IPS-NIHi7 (cell line): ENCODE data around the gene CEP85L.

Source experiments
- DNase-seq: peaks from one replicate; pipeline ENCODE4 v3.0.0; 2012; ENCODE audit warnings: mixed read lengths; ENCODE audit errors: extremely low spot score

CEP85L gene

GRCh38 chr6:118651282-118652050, at the start of gene CEP85L:
TSS of gene CEP85L (minus strand) at chr6:118651591. CDS start at chr6:118651269, 322 bp downstream.
- DNase-seq: peak; percentile 96

DNA sequence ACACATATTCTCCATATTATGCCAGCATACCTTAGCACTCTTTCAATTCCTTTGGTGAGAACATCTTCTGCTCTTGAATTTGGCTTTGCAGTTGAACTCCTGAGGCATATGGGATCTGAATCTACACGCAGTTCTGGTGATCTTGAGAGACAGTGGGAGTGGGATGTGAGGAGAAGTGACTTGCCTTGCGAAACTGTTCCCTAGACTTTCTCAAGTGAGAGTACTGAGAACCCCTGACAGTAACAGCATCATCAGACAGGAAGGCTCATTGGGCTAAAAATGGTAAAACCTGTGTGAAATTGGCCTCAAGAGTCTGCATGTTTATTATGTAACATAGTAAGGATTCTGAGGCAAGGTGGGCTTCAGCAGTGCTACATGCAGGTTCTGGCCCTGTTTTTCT, 49.1 kb upstream of the CEP85L start:
- no peak for DNase-seq

DNA sequence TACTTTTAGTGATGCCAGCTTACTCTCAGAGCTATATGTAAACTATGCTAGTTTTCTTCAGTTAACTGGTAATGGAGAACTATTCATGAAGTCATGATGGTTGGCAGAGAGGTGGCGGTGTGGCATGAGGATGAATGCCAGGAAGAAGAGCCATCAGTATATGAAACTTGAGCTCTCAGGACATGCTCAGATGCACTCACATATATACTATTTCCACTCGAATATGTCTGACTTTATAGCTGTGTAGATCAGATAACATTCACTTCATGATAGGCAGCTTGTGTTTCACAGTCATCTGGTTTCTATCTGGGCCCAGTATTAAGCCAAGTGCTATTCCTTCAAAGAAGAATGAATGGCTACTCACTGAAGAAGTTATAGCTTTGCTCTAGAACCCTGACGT, 46.2 kb upstream of the CEP85L start:
- DNase-seq: no peak

- DNase-seq: no peak
Measured at GRCh38 chr6:118696271-118696670, 44.9 kb upstream of the CEP85L start.

DNA sequence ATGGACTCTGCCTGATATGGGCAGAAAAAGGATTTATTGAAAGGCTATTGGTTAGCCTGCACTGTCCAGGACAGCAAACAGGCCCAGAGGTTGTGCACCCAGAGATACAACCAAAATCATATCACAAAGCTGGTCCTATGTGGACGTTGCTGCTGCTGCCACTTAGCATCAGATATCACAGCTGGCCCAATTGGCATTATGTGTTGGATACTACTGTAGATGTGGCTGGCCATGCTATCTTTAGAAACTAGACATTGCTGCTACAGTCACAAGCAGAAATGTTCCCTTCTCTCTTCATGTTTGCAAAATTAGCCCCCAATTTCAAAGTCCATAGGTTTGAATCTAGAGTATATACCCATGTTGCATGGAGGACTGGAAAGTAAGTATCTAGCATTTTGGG, 42.2 kb upstream of the CEP85L start:
- no peak for DNase-seq

GRCh38 chr6:118685823-118686449, 34.5 kb upstream of the CEP85L start:
- DNase-seq: peak; percentile 24

- no peak for DNase-seq
Measured at GRCh38 chr6:118683881-118684872, 32.8 kb upstream of the CEP85L start.

GRCh38 chr6:118680452-118681095, 29.2 kb upstream of the CEP85L start:
- no peak for DNase-seq

DNA sequence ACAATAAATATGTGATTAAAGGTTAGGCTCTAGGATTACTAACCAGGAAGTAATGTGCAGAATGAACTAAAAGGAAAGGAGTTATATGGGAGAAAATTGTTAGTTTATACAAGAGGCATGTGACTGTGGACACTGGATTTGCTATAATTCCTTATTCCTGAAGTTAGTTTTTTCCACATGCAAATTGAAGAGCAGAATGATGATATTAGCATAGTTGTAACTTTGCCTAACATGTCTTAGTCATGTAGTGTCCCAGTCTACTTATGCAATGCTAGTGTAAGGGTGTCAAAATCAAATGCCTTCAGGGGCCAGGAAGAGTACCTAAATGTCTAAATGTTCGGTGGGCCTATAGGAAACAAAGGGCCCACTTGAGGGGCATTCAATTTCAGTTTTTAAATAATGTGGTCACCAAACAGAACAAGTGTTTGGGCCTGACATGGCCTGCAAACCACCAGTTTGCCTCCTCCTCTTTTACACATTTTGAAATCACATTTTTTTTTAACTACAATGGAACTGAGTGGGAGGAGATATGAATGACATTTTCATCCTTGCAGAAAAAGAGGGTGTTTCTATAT, 28.0 kb upstream of the CEP85L start:
- DNase-seq: no peak

DNA sequence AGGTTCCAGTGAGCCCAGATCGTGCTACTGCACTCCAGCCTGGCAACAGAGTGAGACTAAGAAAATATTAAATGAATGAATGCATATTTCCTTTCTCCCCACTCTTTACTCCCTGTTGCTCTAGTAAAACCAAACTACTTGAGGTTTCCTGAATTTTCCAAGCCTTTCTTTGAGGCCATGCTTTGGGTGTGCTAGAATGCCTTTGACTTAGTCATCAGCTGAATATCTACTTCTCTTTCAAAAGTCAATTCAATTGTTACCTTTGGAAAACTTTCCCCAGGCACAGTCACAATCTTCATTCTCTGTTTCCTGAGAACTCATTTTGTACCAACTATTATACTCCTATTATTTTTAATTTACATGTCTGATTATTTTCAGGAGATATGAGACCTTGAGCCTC, 27.5 kb upstream of the CEP85L start:
- DNase-seq: no peak

DNA sequence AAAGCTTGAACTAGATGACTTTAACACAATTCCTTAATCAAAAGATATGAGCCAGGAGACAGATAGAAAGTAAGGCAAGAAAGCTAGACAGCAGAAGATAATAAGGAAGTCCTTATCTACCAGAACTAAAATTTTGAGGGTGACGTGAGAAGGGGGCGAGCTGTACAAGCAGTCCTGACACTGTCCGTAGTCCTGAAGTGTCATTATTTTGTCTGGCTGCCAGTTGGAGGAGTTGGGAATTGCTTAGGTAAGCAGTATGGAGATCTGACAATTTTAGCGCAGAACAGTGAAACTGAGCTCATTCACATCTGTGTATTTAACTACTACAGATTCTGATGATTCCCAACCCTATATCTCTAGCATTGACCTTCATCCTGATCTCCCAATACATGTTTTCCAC, 25.8 kb upstream of the CEP85L start:
- DNase-seq: no peak

DNA sequence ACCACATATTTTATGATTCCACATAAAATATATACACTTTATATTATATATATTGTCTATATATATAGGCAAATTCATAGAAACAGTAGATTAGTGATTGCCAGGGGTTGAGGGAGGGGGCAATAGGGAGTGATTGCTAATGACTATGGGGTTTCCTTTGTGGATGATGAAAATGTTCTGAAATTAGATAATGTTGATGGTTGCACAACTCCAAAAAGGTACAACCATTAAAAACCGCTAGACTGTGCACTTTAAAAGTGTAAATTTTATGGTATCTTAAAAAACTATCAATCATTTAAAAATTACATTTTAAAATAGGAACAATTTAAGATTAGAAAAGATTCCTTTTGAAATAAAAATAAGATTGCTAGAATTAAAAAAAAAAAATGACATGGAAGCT, 23.8 kb upstream of the CEP85L start:
- no peak for DNase-seq

DNA sequence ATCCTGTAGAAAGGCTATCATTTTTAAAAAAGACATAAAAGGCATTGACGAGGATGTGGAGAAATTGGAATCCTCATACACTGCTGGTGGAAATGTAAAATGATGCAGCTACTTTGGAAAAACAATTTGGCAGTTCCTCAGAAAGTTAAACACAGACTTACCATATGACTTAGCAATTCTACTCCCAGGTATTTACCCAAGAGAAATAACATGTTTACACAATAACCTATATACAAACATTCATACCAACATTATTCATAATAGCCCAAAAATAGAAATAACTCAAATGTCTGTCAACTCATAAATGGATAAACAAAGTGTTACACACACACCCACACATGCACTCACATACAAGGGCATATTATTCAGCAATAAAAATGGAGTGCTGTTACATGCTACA, 23.4 kb upstream of the CEP85L start:
- no peak for DNase-seq

DNA sequence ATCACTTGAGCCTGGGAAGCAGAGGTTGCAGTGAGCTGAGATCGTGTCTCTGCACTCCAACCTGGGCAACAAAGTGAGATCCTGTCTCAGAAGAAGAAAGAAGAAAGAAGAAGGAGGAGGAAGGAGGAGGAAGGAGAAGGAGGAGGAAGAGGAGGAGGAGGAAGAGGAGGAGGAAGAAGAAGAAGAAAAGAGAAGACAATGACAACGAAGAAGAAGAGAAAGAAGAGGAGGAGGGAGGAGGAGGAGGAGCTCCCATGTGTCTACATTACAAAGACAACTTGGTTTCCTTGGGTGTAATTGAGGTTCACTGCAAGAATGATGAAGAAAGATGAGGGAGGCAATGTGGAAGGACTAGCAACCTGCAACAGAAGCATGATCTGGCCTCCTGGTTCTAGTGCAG, 21.3 kb upstream of the CEP85L start:
- DNase-seq: no peak

- DNase-seq: no peak
Measured at GRCh38 chr6:118669561-118669960, 18.2 kb upstream of the CEP85L start.

DNA sequence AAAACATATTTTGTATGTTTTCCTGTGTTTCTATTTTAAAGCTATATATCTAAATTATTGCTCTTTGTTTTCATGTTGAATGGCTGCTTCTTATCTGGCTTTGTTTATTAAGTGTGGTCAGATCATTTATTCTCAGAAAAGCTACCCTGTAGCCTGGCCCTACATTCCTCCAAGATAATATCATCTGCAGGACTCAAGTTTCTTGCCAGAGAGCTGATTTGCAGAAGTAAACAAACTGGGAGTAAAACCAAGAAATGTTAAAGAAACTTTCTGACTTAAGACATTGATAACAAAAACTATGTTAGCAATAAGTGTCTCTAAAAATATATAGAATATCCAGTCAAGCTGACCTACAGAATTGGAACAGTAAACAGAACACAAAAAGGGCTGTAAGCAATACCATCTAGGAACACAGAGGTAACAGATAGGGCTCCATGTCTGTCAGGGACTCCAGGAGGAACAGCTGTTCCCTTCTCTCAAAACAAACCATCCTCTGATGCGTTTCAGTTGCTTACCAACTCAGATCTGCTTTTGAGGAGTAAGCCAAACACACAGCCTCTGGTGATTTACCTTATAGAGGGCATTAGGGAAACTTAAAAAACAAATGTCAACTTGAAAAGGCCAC, 17.5 kb upstream of the CEP85L start:
- no peak for DNase-seq

DNA sequence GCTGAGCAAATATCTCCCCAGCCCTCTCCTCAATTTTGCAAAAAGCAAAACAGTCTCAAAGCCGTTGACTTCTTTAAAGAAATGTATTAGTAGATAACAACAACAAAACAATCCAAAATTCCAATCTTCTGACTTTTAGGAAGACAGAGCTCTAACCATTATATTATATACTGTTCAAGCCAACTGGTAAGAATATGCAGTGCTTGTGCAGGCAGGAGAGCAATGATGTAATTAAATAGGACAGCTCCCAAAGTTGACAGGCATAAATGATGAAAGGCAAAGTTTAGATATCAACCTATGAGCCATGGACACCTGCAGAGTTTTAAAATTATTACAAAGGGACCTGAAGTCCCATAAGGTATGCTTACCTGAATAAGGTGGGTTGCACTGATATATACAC, 16.6 kb upstream of the CEP85L start:
- DNase-seq: no peak

DNA sequence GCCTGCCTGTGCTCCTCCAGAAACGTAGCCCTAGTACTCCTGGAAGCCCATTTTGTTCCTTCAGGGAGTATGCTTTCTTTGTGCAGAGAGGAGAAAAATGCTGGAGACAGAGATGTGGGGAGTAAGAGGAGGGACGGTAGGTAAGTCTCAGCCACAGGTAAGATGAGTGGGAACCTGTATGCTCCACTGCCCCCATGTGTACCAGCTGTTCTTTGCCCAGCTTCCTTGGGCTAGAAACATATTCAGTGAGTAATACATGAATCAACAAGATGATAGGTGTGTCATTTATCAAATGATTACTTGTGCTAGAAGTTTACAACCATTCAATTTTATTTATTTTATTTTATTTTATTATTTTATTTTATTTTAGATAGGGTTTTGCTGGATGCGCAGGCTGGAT, 13.6 kb upstream of the CEP85L start:
- DNase-seq: no peak

DNA sequence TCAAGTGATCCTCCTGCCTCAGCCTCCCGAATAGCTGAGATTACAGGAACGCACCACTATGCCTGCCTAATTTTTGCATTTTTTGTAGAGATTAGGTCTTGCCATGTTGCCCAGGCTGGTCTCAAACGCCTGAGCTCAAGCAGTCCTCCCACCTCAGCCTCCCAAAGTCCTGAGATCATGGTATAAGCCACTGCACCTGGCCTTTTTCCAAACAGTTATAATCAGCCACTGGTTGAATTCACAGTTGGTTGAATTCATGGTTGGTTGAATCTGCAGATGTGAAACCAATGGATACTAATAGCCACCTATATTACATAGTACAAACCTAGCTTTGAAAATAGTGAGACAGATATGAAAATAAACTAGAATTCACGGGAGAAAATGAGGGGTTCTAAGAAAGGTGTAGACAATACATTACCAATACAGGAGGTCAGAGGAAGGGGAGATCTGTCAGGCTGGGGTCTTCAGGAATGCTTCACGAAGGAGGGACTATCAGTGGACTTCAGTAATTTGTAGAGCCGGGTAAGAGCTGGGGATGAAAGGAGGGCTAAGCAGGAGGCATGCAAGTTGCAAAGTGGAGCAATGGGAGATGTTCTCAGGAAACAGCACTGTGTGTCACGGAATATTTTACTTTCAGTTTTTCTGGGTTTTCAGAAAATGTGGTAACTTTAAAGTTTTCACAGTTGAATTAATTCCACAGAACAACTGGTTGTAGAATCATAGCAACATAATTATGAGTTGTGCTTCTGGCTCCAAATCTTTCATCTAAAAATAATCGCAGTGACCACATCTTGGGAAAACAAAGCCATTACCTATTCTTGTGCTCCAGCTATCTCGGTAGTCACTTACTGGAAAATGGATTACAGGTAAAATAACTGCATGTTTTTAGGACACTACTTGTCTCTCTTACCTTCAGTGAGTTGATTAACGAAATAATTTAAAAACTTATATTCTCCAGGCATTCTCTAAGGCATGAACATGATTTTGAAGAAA, 12.9 kb upstream of the CEP85L start:
- DNase-seq: no peak

GRCh38 chr6:118661831-118662230, 10.4 kb upstream of the CEP85L start:
- DNase-seq: no peak
